GM12891 (cell line): Measurements from ENCODE around the gene NUBP2.

Source experiments
- PAX5 ChIP-seq: IDR thresholded peaks from 2 replicates; pipeline ENCODE4 v1.6.1; 2011; ENCODE audit warnings: low read length, moderate library complexity, mild to moderate bottlenecking; ENCODE audit not compliant: insufficient read depth, severe bottlenecking
- POLR2A ChIP-seq: IDR thresholded peaks from 2 replicates; pipeline ENCODE4 v1.6.1; 2011; ENCODE audit warnings: low read depth, low read length, control low read depth
- POLR2AphosphoS5 ChIP-seq: IDR thresholded peaks from 2 replicates; pipeline ENCODE4 v1.6.1; 2011; ENCODE audit warnings: low read depth, low read length, control low read depth
- SPI1 ChIP-seq: IDR thresholded peaks from 2 replicates; pipeline ENCODE4 v1.6.1; 2011; ENCODE audit warnings: low read depth, low read length, control low read depth
- TAF1 ChIP-seq: IDR thresholded peaks from 2 replicates; pipeline ENCODE4 v1.6.1; 2011; ENCODE audit warnings: low read depth, low read length, control low read depth

- no peak; the same call in 1 of the 2 replicates for TF ChIP-seq POLR2AphosphoS5
- TF ChIP-seq TAF1 = no peak
- TF ChIP-seq POLR2A = no peak
- no peak for TF ChIP-seq SPI1
- TF ChIP-seq PAX5 = no peak
These were observed 5.2 kb upstream of the NUBP2 start for GRCh38 chr16:1777375-1778199.
